Ascending aorta (tissue), 2 donors: ENCODE results near the gene SERPINB10. TPM values are rescaled to one million over a fixed set of nuclear protein-coding genes. Genes with fewer than 3 reads are reported as not detected.

Experiments
- DNase-seq, 2 donors: peaks; one replicate each; pipeline ENCODE4 v3.0.0-alpha.2; 2019; ENCODE audit warnings: low spot score in 2 of 2
- H3K27ac ChIP-seq, 2 donors: fragments of 200-600 bp; sonication (generic); one replicate each; pipeline ENCODE4 v1.5.1; 2016 to 2017; ENCODE audit warnings: mild to moderate bottlenecking in 1 of 2
- H3K27me3 ChIP-seq: fragments of 200-600 bp; sonication (generic); one replicate; pipeline ENCODE4 v1.5.1; 2017
- H3K36me3 ChIP-seq, 2 donors: fragments of 200-600 bp; sonication (generic); one replicate each; pipeline ENCODE4 v1.5.1; 2016
- H3K4me1 ChIP-seq, 2 donors: fragments of 200-600 bp; sonication (generic); one replicate each; pipeline ENCODE4 v1.5.1; 2016 to 2017; ENCODE audit warnings: mild to moderate bottlenecking in 1 of 2
- H3K4me3 ChIP-seq, 2 donors: fragments of 200-600 bp; sonication (generic); one replicate each; pipeline ENCODE4 v1.5.1; 2016 to 2017; ENCODE audit warnings: mild to moderate bottlenecking in 1 of 2
- H3K9me3 ChIP-seq, 2 donors: fragments of 200-600 bp; sonication (generic); one replicate each; pipeline ENCODE4 v1.5.1; 2016
- intact Hi-C: fragments of 100-400 bp; cut with DNase I; formaldehyde crosslinking; loops from one replicate; pipeline ENCODE4 v1.15.1; 2023
- total RNA-seq: library from RNA; depleted of rRNA; stranded (reverse); fragments of >200 nt; gene quantifications from one replicate; pipeline ENCODE4 v1.1.0, GENCODE V29; 2016
- TF ChIP-seq, protein P1 (sequence below), 3 experiments: fragments of 200-600 bp in 2 of 3; fragments of 450-650 bp in 1 of 3; sonication (generic) in 2 of 3; IDR thresholded peaks; one replicate each; pipeline ENCODE4 v1.5.1; 2016 to 2019; ENCODE audit warnings: antibody characterized with exemption in 3 of 3, mild to moderate bottlenecking in 1 of 3, moderate library complexity in 1 of 3

Gene SERPINB10
- total RNA-seq, 1 donor from 2014 or later: not detected

DNA sequence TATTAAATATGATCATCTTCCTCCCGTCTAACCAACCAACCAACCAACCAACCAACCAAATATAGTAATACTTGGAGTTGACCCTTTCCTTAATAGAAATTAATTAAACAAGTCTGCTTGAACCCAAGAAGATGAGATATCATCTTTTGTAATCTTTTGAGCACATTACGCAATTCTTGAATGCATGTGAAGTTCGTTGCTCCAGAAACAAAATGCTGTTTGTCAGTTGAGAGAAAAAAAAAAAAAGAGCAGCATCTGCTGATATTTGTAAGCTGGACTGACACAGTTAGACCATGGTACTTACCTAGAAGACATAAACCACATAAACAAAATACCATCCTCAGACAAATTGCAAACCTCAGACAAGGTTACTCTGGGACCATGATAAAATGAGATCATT, 29.4 kb upstream of the SERPINB10 start:
- no peak overlapping the region for H3K27ac ChIP-seq
- no peaks in the 10 kb centered on the region for H3K36me3 ChIP-seq
- intact Hi-C loops: no loop called here
- H3K27me3 ChIP-seq: no peaks in the 10 kb centered on the region
- no peak overlapping the region for H3K4me3 ChIP-seq
- DNase-seq: no peak
- H3K9me3 ChIP-seq: no peaks in the 10 kb centered on the region
- TF ChIP-seq, protein P1, sequence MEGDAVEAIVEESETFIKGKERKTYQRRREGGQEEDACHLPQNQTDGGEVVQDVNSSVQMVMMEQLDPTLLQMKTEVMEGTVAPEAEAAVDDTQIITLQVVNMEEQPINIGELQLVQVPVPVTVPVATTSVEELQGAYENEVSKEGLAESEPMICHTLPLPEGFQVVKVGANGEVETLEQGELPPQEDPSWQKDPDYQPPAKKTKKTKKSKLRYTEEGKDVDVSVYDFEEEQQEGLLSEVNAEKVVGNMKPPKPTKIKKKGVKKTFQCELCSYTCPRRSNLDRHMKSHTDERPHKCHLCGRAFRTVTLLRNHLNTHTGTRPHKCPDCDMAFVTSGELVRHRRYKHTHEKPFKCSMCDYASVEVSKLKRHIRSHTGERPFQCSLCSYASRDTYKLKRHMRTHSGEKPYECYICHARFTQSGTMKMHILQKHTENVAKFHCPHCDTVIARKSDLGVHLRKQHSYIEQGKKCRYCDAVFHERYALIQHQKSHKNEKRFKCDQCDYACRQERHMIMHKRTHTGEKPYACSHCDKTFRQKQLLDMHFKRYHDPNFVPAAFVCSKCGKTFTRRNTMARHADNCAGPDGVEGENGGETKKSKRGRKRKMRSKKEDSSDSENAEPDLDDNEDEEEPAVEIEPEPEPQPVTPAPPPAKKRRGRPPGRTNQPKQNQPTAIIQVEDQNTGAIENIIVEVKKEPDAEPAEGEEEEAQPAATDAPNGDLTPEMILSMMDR (IDR thresholded peaks at IDR 0.05): no peak
- no peaks in the 10 kb centered on the region for H3K4me1 ChIP-seq

DNA sequence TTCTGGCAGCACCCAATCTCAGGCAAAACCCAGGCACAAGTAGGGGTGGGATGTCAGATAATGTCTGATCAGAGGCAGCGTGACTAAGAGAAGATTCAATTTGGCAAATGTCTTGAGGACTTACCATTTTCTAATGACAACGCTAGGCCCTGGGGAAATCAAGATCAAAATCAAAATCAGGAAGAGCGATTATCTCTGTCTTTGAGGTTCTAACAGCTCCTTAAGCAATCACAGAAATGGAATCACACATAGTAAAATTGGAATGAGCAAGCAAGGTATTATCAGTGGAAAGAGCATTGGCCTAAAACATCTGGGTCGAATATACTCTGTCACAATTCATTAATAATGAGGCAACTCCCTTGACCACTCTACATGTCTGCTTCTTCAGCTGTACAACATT, 28.8 kb upstream of the SERPINB10 start:
- Histone ChIP-seq H3K27me3 (no peaks in the 10 kb centered on the region), H3K4me1 (no peaks in the 10 kb centered on the region), H3K4me3 (no peak overlapping the region), H3K9me3 (no peaks in the 10 kb centered on the region), H3K36me3 (no peaks in the 10 kb centered on the region), H3K27ac (no peak overlapping the region)
- intact Hi-C loops: no loop called here
- TF ChIP-seq, protein P1 (IDR thresholded peaks at IDR 0.05): no peak
- DNase-seq: no peak

DNA sequence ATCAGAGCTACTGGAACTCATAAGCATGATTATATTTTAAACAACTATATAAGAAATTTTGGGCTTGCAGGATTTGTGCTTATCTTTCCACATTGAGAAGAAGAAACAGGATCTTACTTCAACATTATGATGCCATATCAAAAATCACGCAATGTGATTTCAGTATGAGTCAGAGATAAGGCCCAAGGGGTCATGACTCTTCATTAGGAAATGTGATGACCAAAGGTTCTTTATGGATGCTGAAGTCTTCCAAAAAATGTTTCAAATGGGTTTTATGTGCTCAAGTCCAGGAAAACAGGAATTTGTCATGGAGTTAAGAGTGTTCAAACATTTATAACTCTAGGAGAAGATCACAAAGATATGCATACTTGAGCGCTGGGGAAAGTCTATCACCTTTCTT, 28.0 kb upstream of the SERPINB10 start:
- Histone ChIP-seq H3K27ac (no peak overlapping the region), H3K4me1 (no peaks in the 10 kb centered on the region), H3K4me3 (no peak overlapping the region), H3K27me3 (no peaks in the 10 kb centered on the region), H3K36me3 (no peaks in the 10 kb centered on the region), H3K9me3 (no peaks in the 10 kb centered on the region)
- DNase-seq: no peak
- TF ChIP-seq, protein P1 (IDR thresholded peaks at IDR 0.05): no peak
- intact Hi-C loops: no loop called here

DNA sequence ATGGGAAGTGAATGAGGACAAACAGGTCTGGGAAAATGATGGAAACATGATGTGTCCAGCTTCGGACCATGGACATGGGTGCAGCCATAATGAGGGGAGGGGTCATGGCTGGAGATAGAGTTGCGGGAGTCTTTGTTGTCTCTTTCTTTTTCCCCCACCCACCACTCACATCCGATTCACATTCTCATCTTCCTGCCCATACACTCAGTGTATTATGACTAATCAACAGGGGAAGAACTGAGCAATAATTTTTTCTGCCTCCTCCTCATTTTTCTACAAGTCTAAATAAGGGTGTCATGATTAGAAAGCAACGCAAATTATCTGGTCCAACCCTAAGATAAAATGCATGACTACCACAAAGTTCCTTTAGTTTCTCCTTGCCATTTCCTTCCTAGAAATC, 25.9 kb upstream of the SERPINB10 start:
- H3K4me1 ChIP-seq: no peaks in the 10 kb centered on the region
- no peaks in the 10 kb centered on the region for H3K27me3 ChIP-seq
- no peak overlapping the region for H3K27ac ChIP-seq
- no peak overlapping the region for H3K4me3 ChIP-seq
- intact Hi-C loops: no loop called here
- TF ChIP-seq, protein P1 (IDR thresholded peaks at IDR 0.05): no peak
- no peak for DNase-seq
- no peaks in the 10 kb centered on the region for H3K9me3 ChIP-seq
- H3K36me3 ChIP-seq: no peaks in the 10 kb centered on the region

DNA sequence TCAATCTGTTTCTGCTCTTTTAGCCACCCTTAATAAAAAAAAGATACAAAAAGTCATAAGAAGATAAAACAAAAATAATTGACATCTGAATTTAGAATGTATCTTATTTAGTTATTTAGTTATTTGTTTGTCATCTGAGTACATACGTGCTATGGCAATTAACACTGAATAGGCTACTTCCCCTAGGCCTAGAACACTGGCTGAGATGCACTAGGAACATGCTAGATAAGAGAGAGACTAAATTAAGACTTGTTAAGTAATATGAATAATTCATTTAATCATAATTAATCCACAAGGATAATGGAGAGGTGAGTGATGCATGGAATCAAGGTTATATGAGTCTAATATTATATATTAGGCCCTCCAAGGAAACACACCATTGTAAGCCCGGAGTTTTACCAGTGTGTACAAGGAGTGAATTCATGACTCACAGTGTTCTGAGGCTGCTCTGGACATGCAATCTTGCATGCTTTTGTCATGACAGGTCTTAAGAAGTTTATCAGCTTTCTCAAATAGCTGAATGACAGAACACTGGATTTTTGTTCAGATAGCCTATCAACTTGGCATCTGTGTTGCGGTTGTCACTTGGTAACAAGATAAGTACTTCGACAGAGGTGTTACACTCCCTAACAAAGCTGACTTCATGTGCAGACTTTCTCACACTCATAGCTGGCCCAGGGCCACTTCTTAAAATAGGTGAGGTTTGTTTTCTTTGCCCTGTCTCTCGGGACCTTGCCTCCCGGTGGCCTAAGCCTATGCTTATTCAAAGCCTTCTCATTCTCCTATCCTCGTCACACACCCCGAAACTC, 25.2 kb upstream of the SERPINB10 start:
- intact Hi-C loops: no loop called here
- no peak for DNase-seq
- TF ChIP-seq, protein P1 (IDR thresholded peaks at IDR 0.05): no peak
- H3K4me3 ChIP-seq: no peak overlapping the region
- H3K9me3 ChIP-seq: no peaks in the 10 kb centered on the region
- no peaks in the 10 kb centered on the region for H3K36me3 ChIP-seq
- no peaks in the 10 kb centered on the region for H3K4me1 ChIP-seq
- H3K27ac ChIP-seq: no peak overlapping the region
- no peaks in the 10 kb centered on the region for H3K27me3 ChIP-seq
